NCI-H2171 treated with DMSO at 0.1 percent for 48 hours (cell line): ENCODE measurements around the gene IPO4.

Experiments
- DNase-seq: peaks from one replicate; lab custom pipeline; 2025; lab: John Stamatoyannopoulos, UW

Gene IPO4

DNA sequence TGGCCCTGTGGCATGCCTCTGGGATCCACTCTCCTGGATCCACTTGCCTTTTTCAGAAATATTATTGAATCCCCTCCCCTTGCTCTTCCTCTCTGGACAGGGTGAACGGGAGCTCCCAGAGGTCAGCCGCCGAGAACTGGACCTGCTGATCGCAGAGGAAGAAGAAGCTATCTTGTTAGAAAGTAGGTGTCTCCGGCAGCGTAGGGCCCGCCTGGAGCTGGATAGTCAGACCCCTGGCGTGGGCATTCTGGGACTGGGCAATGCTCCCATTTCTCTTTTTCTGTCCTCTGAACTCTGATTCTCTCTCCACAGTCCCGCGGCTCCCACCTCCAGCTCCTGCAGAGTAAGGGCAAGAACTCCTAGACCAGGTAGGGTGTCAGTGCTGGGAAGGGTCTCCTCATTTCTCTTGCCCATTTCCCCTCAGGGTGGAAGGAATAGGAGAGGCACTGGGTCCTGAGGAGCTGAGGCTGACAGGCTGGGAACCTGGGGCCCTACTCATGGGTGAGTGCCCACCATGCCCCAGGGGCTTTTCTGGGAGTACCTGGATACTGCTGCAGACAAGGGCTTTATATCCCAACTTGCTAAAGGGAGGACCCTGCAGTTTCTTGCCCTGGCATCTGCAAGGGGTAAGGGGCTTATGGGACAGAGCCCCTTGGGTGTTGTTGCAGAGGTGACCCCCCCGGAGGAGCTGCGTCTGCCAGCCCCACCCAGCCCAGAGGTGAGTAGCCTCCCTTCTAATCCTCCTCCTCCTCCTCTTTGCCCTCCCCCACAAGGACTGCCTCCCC is 11.4 kb downstream of the IPO4 start:
- no peak for DNase-seq

GRCh38 chr14:24176599-24176998 is 12.0 kb downstream of the IPO4 start:
- DNase-seq: no peak

- peak; percentile 19 for DNase-seq
Measured at GRCh38 chr14:24172871-24173281, 15.7 kb downstream of the IPO4 start.

- peak; percentile 54 for DNase-seq
Measured at GRCh38 chr14:24172261-24172860, 16.3 kb downstream of the IPO4 start.

- peak; percentile 100 for DNase-seq
Measured at GRCh38 chr14:24171422-24172260, 17.0 kb downstream of the IPO4 start, which contains the start of gene REC8. Gene REC8 (plus strand): TSS chr14:24172080. CDS start chr14:24172553, 473 bp downstream.

DNA sequence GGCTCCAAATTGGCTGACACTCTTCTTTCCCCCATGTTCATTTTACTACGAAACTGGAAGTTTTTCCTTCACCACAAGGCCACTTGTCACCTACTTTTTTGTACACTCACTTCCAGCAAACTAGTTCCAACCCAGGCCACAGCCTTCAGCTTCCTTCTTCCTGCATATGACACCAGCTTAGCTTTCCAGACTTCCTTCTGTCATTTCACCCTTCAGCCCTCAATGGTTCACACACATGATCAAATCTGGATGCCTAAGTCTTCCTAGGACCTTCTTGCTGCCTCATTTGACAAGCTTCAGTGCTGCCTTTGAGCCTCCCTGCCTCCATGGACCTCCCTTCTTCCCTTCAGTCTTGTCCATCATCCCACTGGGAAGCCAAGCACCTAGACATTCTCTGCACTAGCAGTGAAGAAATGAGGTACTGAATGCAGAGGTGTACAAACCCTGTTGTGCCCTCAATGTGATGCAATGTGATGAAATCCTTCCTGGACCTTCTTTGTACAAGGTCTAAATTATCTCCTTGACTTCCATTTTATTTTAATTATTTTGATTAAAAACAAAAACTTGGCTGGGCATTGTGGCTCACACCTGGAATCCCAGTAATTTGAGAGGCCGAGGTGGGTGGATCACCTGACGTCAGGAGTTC is 21.0 kb downstream of the IPO4 start:
- no peak for DNase-seq

GRCh38 chr14:24165785-24166184 is 22.8 kb downstream of the IPO4 start:
- DNase-seq: no peak

- DNase-seq: no peak
Measured at GRCh38 chr14:24164518-24164991, 24.1 kb downstream of the IPO4 start.

DNA sequence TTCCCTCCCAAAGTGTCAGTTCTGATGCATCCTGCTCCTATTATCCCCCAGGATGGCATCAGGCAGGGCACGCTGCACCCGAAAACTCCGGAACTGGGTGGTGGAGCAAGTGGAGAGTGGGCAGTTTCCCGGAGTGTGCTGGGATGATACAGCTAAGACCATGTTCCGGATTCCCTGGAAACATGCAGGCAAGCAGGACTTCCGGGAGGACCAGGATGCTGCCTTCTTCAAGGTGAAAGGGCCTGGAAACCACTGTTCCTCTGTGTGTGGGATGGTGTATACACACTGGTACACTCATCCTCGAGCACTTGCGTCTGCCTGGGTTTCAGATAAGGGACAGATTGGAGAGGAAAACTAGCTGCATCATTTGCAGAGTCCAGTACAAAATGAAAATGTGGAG is 26.5 kb downstream of the IPO4 start:
- DNase-seq: no peak

- DNase-seq: peak; percentile 97
Measured at GRCh38 chr14:24160850-24161804, 27.5 kb downstream of the IPO4 start, which contains the start of gene IRF9. Gene IRF9 (plus strand): TSS chr14:24161265. CDS start chr14:24162145, 880 bp downstream.

- no peak for DNase-seq
Measured at GRCh38 chr14:24160499-24160849, 28.1 kb downstream of the IPO4 start.

DNA sequence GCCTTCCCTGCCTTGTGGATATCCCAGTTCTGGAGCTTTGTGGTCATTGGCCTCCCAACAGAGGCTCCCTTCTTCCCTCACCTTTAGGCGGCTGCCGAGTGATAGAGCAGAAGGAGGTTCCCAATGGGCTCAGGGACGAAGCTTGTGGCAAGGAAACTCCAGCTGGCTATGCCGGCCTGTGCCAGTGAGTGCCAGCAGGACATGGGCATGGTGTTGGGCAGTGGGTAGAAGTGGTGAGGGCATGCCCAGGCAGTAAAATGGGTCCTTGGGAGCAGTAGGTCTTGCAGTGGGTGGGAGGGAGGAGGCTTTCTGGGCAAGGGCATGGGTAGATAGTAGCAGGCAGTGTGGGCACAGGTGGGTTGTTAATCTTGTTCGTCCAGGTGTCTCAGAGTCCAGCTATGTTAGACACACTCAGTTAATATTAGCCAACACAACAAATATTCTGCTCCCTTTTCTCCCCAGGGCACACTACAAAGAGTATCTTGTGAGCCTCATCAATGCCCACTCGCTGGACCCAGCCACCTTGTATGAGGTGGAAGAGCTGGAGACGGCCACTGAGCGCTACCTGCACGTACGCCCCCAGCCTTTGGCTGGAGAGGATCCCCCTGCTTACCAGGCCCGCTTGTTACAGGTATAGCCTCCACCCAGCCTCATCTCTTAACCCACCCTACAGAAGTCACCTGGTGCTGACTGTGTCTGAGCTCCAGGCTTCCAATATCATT is 28.7 kb downstream of the IPO4 start:
- DNase-seq: no peak

DNA sequence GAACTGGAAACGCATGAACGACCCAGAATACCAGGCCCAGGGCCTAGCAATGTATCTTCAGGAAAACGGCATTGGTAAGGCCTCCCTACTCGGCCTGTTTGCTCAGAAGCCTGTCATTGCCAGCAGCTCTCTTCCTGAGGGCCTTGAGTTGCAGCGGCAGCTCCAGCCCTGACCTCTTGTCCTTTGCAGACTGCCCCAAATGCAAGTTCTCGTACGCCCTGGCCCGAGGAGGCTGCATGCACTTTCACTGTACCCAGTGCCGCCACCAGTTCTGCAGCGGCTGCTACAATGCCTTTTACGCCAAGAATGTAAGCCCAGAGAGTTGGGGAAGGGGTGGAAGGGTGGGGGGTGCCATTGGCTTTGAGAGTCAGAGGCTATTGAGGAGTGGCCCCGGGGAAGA is 31.3 kb downstream of the IPO4 start:
- DNase-seq: no peak

- DNase-seq: no peak
Measured at GRCh38 chr14:24156840-24157239, 31.8 kb downstream of the IPO4 start.

- DNase-seq: no peak
Measured at GRCh38 chr14:24155100-24155499, 33.5 kb downstream of the IPO4 start.

DNA sequence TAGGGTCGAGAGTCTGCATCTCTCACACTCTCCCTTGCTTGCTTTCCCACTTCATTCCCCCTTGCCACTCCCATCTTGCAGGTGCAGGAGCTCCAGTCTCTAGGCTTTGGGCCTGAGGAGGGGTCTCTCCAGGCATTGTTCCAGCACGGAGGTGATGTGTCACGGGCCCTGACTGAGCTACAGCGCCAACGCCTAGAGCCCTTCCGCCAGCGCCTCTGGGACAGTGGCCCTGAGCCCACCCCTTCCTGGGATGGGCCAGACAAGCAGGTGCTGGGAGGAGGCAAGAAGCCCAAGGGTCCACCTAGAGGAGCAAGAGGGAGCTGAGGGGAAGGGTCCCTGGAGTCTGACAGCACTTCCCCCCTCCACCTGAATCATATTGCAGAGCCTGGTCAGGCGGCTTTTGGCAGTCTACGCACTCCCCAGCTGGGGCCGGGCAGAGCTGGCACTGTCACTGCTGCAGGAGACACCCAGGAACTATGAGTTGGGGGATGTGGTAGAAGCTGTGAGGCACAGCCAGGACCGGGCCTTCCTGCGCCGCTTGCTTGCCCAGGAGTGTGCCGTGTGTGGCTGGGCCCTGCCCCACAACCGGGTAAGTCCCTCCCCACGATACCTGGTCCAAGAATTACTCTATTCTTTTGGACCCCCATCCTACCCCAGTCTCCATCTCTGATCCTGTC is 37.1 kb downstream of the IPO4 start:
- no peak for DNase-seq

- no peak for DNase-seq
Measured at GRCh38 chr14:24150993-24151392, 37.6 kb downstream of the IPO4 start.

- no peak for DNase-seq
Measured at GRCh38 chr14:24150567-24150966, 38.0 kb downstream of the IPO4 start.

- no peak for DNase-seq
Measured at GRCh38 chr14:24150061-24150460, 38.6 kb downstream of the IPO4 start.
